ENCODE measurements around the gene ZNF124. TPM values are rescaled to one million over a fixed set of nuclear protein-coding genes. Genes with fewer than 3 reads are reported as not detected.
"Not testable (repeated sequence)": the region's sequence is repeated elsewhere in the genome, so short reads cannot be mapped to it uniquely, and the experiment has no call there.

The ZNF124 gene
- 10 to 100 TPM; 41.8 to 78.5 (median 61.3) TPM for total RNA-seq
- long read RNA-seq, donor 1, transcript ZNF124-201 (4 exons, 1,674 nt) = major isoform, 7 of 13 reads
- long read RNA-seq, donor 1, partial matches to known transcripts = 1 of 13 reads
- long read RNA-seq, donor 1, other reads (novel, unspliced or antisense) = 3 of 13 reads
- long read RNA-seq, donor 2, partial matches to known transcripts = 0 of 5 reads
- long read RNA-seq, donor 2, other reads (novel, unspliced or antisense) = 0 of 5 reads

- H3K4me3 ChIP-seq; DNase-seq; intact Hi-C loops (cut with DNase I, micrococcal nuclease); H3K4me1 ChIP-seq (ENCODE audit: low read depth); H3K36me3 ChIP-seq (ENCODE audit: low read depth); H3K9me3 ChIP-seq: not testable (repeated sequence)
- ATAC-seq = peak; percentile 99
Observed at GRCh38 chr1:247171875-247172563, at the start of gene ZNF124. TSS of gene ZNF124 (minus strand) at chr1:247172020. CDS start at chr1:247171877, 143 bp downstream.

- H3K4me3 ChIP-seq, ATAC-seq: not testable (repeated sequence)
Observed at GRCh38 chr1:247220280-247220679, 48.5 kb upstream of the ZNF124 start.

GRCh38 chr1:247218121-247218651 is 46.4 kb upstream of the ZNF124 start:
- H3K4me3 ChIP-seq = no peak overlapping the region
- H3K36me3 ChIP-seq (ENCODE audit: low read depth) = no peaks in the 10 kb centered on the region
- no peaks in the 10 kb centered on the region for H3K4me1 ChIP-seq (ENCODE audit: low read depth)
- no peak for ATAC-seq
- intact Hi-C loops (cut with DNase I, micrococcal nuclease) = no loop called here
- no peak for DNase-seq
- TF ChIP-seq CTCF (IDR thresholded peaks at IDR 0.05) = no peak
- H3K9me3 ChIP-seq = no peaks in the 10 kb centered on the region

More at GRCh38 chr1:247220280-247220679, 48.5 kb upstream of the ZNF124 start:
- intact Hi-C loops (cut with DNase I, micrococcal nuclease); H3K9me3 ChIP-seq; H3K36me3 ChIP-seq (ENCODE audit: low read depth); DNase-seq; H3K4me1 ChIP-seq (ENCODE audit: low read depth): not testable (repeated sequence)

- intact Hi-C loops (cut with DNase I, micrococcal nuclease) = no loop called here
- Histone ChIP-seq H3K36me3 (ENCODE audit: low read depth) (no peaks in the 10 kb centered on the region), H3K4me3 (no peak overlapping the region), H3K9me3 (no peaks in the 10 kb centered on the region), H3K4me1 (ENCODE audit: low read depth) (no peaks in the 10 kb centered on the region)
- no peak for DNase-seq
- ATAC-seq = no peak
- no peak for TF ChIP-seq CTCF (IDR thresholded peaks at IDR 0.05)
Observed at GRCh38 chr1:247216261-247216660, 44.4 kb upstream of the ZNF124 start.

GRCh38 chr1:247212627-247213617 is 41.1 kb upstream of the ZNF124 start:
- no peak for TF ChIP-seq CTCF (IDR thresholded peaks at IDR 0.05)
- ATAC-seq = no peak
- Histone ChIP-seq H3K4me3 (no peak overlapping the region), H3K9me3 (no peaks in the 10 kb centered on the region), H3K36me3 (ENCODE audit: low read depth) (no peaks in the 10 kb centered on the region), H3K4me1 (ENCODE audit: low read depth) (peaks cover 12% of the 10 kb centered on the region)
- intact Hi-C loops (cut with DNase I, micrococcal nuclease) = no loop called here
- DNase-seq = no peak

GRCh38 chr1:247212012-247212411 is 40.2 kb upstream of the ZNF124 start:
- Histone ChIP-seq H3K4me1 (ENCODE audit: low read depth) (peaks cover 15% of the 10 kb centered on the region), H3K36me3 (ENCODE audit: low read depth) (no peaks in the 10 kb centered on the region), H3K4me3 (no peak overlapping the region), H3K9me3 (no peaks in the 10 kb centered on the region)
- DNase-seq (no peak), ATAC-seq (no peak)
- TF ChIP-seq CTCF (IDR thresholded peaks at IDR 0.05) = no peak
- intact Hi-C loops (cut with DNase I, micrococcal nuclease) = no loop called here
